ENCODE results near the gene ZNF423.

DNA sequence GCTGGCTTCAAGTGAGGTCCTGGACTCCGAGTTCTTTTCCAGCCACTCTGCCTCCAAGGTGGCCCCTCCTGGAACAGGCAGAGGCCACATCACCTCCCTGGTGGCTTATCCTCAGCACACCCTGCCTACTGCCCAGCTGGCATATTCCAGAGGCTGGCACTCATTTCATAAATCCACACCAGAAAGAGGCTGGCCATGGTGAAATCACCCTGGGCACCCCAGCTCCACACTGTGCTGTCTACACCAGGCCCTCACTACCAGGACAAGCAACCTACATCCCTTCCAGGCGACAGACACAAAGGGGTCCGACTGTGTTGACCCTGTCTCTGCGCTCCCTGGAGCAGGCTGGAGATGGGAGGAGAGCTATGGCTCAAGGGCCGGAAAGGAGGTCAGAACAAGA is 382.1 kb downstream of the ZNF423 start:
- TF ChIP-seq CBX3 (IDR thresholded peaks at IDR 0.05; ENCODE audit: borderline replicate concordance in 1 of 2, low read length in 2 of 2) (no peak), RUNX1 (IDR thresholded peaks at IDR 0.05; ENCODE audit: low read depth) (no peak), JUNB (CRISPR knock-in tag; conservative IDR thresholded peaks at IDR 0.05) (no peak), ZNF175 (CRISPR knock-in tag; IDR thresholded peaks at IDR 0.05; ENCODE audit: low read depth) (no peak), ZNF133 (CRISPR knock-in tag; IDR thresholded peaks at IDR 0.05) (no peak), SETDB1 (IDR thresholded peaks at IDR 0.05; ENCODE audit: low read length) (no peak), MEF2A (IDR thresholded peaks at IDR 0.05; ENCODE audit: control insufficient read depth, low read depth, low read length) (no peak), POLR2A (conservative IDR thresholded peaks at IDR 0.05) (no peak), SMC3 (conservative IDR thresholded peaks at IDR 0.05; ENCODE audit: insufficient read depth, low read depth, low read length) (no peak)
- TF ChIP-seq, protein P1, sequence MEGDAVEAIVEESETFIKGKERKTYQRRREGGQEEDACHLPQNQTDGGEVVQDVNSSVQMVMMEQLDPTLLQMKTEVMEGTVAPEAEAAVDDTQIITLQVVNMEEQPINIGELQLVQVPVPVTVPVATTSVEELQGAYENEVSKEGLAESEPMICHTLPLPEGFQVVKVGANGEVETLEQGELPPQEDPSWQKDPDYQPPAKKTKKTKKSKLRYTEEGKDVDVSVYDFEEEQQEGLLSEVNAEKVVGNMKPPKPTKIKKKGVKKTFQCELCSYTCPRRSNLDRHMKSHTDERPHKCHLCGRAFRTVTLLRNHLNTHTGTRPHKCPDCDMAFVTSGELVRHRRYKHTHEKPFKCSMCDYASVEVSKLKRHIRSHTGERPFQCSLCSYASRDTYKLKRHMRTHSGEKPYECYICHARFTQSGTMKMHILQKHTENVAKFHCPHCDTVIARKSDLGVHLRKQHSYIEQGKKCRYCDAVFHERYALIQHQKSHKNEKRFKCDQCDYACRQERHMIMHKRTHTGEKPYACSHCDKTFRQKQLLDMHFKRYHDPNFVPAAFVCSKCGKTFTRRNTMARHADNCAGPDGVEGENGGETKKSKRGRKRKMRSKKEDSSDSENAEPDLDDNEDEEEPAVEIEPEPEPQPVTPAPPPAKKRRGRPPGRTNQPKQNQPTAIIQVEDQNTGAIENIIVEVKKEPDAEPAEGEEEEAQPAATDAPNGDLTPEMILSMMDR (IDR thresholded peaks at IDR 0.05 in 2 of 3, conservative IDR thresholded peaks at IDR 0.05 in 1 of 3; ENCODE audit: insufficient read depth in 2 of 3, low read depth in 1 of 3, low read length in 3 of 3), result no peak
- TF ChIP-seq, protein P2, sequence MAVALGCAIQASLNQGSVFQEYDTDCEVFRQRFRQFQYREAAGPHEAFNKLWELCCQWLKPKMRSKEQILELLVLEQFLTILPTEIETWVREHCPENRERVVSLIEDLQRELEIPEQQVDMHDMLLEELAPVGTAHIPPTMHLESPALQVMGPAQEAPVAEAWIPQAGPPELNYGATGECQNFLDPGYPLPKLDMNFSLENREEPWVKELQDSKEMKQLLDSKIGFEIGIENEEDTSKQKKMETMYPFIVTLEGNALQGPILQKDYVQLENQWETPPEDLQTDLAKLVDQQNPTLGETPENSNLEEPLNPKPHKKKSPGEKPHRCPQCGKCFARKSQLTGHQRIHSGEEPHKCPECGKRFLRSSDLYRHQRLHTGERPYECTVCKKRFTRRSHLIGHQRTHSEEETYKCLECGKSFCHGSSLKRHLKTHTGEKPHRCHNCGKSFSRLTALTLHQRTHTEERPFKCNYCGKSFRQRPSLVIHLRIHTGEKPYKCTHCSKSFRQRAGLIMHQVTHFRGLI (CRISPR knock-in tag; IDR thresholded peaks at IDR 0.05), result no peak
- TF ChIP-seq, protein P3, sequence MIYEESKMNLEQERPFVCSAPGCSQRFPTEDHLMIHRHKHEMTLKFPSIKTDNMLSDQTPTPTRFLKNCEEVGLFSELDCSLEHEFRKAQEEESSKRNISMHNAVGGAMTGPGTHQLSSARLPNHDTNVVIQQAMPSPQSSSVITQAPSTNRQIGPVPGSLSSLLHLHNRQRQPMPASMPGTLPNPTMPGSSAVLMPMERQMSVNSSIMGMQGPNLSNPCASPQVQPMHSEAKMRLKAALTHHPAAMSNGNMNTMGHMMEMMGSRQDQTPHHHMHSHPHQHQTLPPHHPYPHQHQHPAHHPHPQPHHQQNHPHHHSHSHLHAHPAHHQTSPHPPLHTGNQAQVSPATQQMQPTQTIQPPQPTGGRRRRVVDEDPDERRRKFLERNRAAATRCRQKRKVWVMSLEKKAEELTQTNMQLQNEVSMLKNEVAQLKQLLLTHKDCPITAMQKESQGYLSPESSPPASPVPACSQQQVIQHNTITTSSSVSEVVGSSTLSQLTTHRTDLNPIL (CRISPR knock-in tag; IDR thresholded peaks at IDR 0.05), result no peak
- TF ChIP-seq, protein P4, sequence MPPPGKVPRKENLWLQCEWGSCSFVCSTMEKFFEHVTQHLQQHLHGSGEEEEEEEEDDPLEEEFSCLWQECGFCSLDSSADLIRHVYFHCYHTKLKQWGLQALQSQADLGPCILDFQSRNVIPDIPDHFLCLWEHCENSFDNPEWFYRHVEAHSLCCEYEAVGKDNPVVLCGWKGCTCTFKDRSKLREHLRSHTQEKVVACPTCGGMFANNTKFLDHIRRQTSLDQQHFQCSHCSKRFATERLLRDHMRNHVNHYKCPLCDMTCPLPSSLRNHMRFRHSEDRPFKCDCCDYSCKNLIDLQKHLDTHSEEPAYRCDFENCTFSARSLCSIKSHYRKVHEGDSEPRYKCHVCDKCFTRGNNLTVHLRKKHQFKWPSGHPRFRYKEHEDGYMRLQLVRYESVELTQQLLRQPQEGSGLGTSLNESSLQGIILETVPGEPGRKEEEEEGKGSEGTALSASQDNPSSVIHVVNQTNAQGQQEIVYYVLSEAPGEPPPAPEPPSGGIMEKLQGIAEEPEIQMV (tag; conservative IDR thresholded peaks at IDR 0.05; ENCODE audit: low read depth), result no peak
- TF ChIP-seq, protein P5, sequence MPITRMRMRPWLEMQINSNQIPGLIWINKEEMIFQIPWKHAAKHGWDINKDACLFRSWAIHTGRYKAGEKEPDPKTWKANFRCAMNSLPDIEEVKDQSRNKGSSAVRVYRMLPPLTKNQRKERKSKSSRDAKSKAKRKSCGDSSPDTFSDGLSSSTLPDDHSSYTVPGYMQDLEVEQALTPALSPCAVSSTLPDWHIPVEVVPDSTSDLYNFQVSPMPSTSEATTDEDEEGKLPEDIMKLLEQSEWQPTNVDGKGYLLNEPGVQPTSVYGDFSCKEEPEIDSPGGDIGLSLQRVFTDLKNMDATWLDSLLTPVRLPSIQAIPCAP (CRISPR knock-in tag; IDR thresholded peaks at IDR 0.05; ENCODE audit: borderline replicate concordance), result no peak
